ENCODE results near the gene ADA. TPM values are rescaled to one million over a fixed set of nuclear protein-coding genes. Genes with fewer than 3 reads are reported as not detected.

Gene ADA
- total and polyA plus RNA-seq, 2 of the 13 experiments (the other 11 are each of a cell fraction or from before 2014, with no cell fraction given) = 2.5 to 11.3 TPM

DNA sequence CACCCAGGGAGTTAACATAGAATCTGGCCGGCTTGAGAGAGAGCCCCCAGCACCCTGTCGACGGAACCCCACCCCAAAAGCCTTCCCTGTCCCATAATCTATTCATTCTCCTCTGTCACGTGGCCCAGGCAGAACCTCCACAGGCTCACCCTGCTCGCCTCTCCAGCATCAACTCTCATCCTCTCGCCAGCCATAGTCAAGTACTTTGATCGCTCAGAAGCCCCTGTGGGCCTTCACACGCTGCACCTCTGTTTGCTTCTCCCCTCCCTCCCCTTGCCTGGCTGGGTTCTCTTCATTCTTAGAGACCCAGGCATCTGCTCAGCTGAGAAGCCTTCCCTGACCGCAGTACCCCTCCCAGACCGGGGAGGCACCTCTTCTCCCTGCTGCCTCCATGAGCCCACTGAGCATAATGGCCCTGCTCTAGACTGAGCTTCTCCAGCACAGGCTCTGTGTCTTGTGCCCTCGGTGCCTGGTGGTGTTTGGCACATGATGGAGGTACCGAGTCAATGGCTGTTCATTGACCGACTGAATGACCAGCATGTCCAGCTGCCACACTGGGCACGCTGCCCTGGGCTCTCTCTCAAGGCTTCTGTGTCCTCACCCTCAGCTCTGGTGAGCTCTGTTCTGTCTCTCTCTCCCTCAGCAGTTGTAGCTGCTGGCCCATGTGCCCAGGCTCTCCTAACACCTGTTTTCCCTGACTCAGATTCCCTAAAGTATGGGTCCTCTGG, 35.5 kb downstream of the ADA start:
- Histone ChIP-seq H3K9ac (ENCODE audit: insufficient read depth, low read depth, low read length) (no peak overlapping the region), H4K20me1 (ENCODE audit: insufficient read depth, low read length) (no peaks in the 10 kb centered on the region), H3K4me3 (replicated peaks in 1 of 3; ENCODE audit: insufficient read depth in 1 of 3, low read depth in 2 of 3, low read length in 3 of 3) (no peak overlapping the region), H3K4me1 (ENCODE audit: insufficient read depth, low read length) (no peaks in the 10 kb centered on the region), H2AFZ (ENCODE audit: low read length) (no peak overlapping the region), H3K4me2 (ENCODE audit: low read depth, low read length) (no peak overlapping the region), H3K79me2 (ENCODE audit: insufficient read depth, low read length) (no peaks in the 10 kb centered on the region), H3K9me3 (ENCODE audit: low read length) (no peaks in the 10 kb centered on the region), H3K36me3 (replicated peaks in 1 of 2; ENCODE audit: control insufficient read depth in 1 of 2, insufficient read depth in 2 of 2, low read length in 2 of 2) (peaks cover 11 to 22% of the 10 kb centered on the region in 2 experiments), H3K27ac (ENCODE audit: extremely low read length, insufficient read depth, low read length) (no peak overlapping the region), H3K27me3 (ENCODE audit: control insufficient read depth in 1 of 2, insufficient read depth in 2 of 2, low read length in 2 of 2) (no peaks in the 10 kb centered on the region)
- no peak for TF ChIP-seq WIZ (CRISPR knock-in tag; IDR thresholded peaks at IDR 0.05)
- TF ChIP-seq ETV5 (CRISPR knock-in tag; IDR thresholded peaks at IDR 0.05; ENCODE audit: borderline replicate concordance) = 0 out of 2 replicates have a peak, but pooled peaks have one; percentile 6
- TF ChIP-seq TBL1XR1 (IDR thresholded peaks at IDR 0.05; ENCODE audit: borderline replicate concordance, low read length, partially characterized antibody) = no peak
- TF ChIP-seq, protein P1, sequence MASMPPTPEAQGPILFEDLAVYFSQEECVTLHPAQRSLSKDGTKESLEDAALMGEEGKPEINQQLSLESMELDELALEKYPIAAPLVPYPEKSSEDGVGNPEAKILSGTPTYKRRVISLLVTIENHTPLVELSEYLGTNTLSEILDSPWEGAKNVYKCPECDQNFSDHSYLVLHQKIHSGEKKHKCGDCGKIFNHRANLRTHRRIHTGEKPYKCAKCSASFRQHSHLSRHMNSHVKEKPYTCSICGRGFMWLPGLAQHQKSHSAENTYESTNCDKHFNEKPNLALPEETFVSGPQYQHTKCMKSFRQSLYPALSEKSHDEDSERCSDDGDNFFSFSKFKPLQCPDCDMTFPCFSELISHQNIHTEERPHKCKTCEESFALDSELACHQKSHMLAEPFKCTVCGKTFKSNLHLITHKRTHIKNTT (CRISPR knock-in tag; IDR thresholded peaks at IDR 0.05) = no peak
- TF ChIP-seq GTF2F1 (IDR thresholded peaks at IDR 0.05; ENCODE audit: low read length) = no peak
- TF ChIP-seq, protein P2, sequence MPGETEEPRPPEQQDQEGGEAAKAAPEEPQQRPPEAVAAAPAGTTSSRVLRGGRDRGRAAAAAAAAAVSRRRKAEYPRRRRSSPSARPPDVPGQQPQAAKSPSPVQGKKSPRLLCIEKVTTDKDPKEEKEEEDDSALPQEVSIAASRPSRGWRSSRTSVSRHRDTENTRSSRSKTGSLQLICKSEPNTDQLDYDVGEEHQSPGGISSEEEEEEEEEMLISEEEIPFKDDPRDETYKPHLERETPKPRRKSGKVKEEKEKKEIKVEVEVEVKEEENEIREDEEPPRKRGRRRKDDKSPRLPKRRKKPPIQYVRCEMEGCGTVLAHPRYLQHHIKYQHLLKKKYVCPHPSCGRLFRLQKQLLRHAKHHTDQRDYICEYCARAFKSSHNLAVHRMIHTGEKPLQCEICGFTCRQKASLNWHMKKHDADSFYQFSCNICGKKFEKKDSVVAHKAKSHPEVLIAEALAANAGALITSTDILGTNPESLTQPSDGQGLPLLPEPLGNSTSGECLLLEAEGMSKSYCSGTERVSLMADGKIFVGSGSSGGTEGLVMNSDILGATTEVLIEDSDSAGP (CRISPR knock-in tag; IDR thresholded peaks at IDR 0.05; ENCODE audit: borderline replicate concordance) = no peak
- TF ChIP-seq, protein P3, sequence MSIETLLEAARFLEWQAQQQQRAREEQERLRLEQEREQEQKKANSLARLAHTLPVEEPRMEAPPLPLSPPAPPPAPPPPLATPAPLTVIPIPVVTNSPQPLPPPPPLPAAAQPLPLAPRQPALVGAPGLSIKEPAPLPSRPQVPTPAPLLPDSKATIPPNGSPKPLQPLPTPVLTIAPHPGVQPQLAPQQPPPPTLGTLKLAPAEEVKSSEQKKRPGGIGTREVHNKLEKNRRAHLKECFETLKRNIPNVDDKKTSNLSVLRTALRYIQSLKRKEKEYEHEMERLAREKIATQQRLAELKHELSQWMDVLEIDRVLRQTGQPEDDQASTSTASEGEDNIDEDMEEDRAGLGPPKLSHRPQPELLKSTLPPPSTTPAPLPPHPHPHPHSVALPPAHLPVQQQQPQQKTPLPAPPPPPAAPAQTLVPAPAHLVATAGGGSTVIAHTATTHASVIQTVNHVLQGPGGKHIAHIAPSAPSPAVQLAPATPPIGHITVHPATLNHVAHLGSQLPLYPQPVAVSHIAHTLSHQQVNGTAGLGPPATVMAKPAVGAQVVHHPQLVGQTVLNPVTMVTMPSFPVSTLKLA (IDR thresholded peaks at IDR 0.05) = peak; percentile 85
- no peak for TF ChIP-seq GTF3A (CRISPR knock-in tag; conservative IDR thresholded peaks at IDR 0.05)
- TF ChIP-seq, protein P4, sequence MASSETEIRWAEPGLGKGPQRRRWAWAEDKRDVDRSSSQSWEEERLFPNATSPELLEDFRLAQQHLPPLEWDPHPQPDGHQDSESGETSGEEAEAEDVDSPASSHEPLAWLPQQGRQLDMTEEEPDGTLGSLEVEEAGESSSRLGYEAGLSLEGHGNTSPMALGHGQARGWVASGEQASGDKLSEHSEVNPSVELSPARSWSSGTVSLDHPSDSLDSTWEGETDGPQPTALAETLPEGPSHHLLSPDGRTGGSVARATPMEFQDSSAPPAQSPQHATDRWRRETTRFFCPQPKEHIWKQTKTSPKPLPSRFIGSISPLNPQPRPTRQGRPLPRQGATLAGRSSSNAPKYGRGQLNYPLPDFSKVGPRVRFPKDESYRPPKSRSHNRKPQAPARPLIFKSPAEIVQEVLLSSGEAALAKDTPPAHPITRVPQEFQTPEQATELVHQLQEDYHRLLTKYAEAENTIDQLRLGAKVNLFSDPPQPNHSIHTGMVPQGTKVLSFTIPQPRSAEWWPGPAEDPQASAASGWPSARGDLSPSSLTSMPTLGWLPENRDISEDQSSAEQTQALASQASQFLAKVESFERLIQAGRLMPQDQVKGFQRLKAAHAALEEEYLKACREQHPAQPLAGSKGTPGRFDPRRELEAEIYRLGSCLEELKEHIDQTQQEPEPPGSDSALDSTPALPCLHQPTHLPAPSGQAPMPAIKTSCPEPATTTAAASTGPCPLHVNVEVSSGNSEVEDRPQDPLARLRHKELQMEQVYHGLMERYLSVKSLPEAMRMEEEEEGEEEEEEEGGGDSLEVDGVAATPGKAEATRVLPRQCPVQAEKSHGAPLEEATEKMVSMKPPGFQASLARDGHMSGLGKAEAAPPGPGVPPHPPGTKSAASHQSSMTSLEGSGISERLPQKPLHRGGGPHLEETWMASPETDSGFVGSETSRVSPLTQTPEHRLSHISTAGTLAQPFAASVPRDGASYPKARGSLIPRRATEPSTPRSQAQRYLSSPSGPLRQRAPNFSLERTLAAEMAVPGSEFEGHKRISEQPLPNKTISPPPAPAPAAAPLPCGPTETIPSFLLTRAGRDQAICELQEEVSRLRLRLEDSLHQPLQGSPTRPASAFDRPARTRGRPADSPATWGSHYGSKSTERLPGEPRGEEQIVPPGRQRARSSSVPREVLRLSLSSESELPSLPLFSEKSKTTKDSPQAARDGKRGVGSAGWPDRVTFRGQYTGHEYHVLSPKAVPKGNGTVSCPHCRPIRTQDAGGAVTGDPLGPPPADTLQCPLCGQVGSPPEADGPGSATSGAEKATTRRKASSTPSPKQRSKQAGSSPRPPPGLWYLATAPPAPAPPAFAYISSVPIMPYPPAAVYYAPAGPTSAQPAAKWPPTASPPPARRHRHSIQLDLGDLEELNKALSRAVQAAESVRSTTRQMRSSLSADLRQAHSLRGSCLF (CRISPR knock-in tag; IDR thresholded peaks at IDR 0.05; ENCODE audit: borderline replicate concordance) = no peak
- TF ChIP-seq HCFC1 (IDR thresholded peaks at IDR 0.05; ENCODE audit: low read depth, low read length) = no peak
- TF ChIP-seq ARNTL (CRISPR knock-in tag; IDR thresholded peaks at IDR 0.05) = no peak
- no peak for TF ChIP-seq MED1 (CRISPR knock-in tag; IDR thresholded peaks at IDR 0.05)
- no peak for TF ChIP-seq ZNF224 (CRISPR knock-in tag; IDR thresholded peaks at IDR 0.05)
- TF ChIP-seq MEF2D (CRISPR knock-in tag; IDR thresholded peaks at IDR 0.05) = no peak
- no peak for TF ChIP-seq ZNF850 (CRISPR knock-in tag; conservative IDR thresholded peaks at IDR 0.05)
- intact Hi-C loops (cut with micrococcal nuclease; ENCODE audit: unreplicated experiment) (no loop called here), in situ Hi-C loops (cut with HindIII; ENCODE audit: extremely low pct_ligation_motif_present, low pct_unique_long_range_greater_than_20kb) (no loop called here)
- BruUV-seq (replicated peaks) = no TSS peak
- ChIA-PET CTCF (ENCODE audit: low intra/inter-chr PET ratio, low total read pairs) (no interaction called here), POLR2A (no interaction called here)
- FAIRE-seq (no peak), DNase-seq (ENCODE audit: low spot score) (no peak), ATAC-seq (no peak)
- WGBS (ENCODE audit: low lambda C conversion rate) = 92% methylated on average over 14 of the region's 14 CpGs

Data from HepG2 (cell line).